GM06990 (cell line): Measurements from ENCODE around the gene HSD3B1.
A peak's percentile ranks its signal among the peaks of the same experiment; 100 is the strongest.
"Not testable (repeated sequence)": the region's sequence is repeated elsewhere in the genome, so short reads cannot be mapped to it uniquely, and the experiment has no call there.

Source experiments
- DNase-seq: peaks from one replicate; pipeline ENCODE4 v3.0.0-alpha.2; 2011; ENCODE audit not compliant: insufficient read length; ENCODE audit errors: extremely low read depth
- H3K27me3 ChIP-seq: replicated peaks from 2 replicates; pipeline ENCODE4 v1.6.0; 2011; ENCODE audit warnings: low read length; ENCODE audit not compliant: control insufficient read depth, insufficient read depth
- H3K36me3 ChIP-seq: 2 replicates; pipeline ENCODE4 v1.5.1; 2011; ENCODE audit warnings: low read length; ENCODE audit not compliant: control insufficient read depth, insufficient read depth
- H3K4me3 ChIP-seq: replicated peaks from 2 replicates; pipeline ENCODE4 v1.5.1; 2011; ENCODE audit warnings: low read depth, mild to moderate bottlenecking, control low read depth, low read length
- TF ChIP-seq, protein P1 (sequence below): IDR thresholded peaks from 2 replicates; pipeline ENCODE4 v1.5.1; 2011; ENCODE audit warnings: low read length, control low read depth, mild to moderate bottlenecking, inconsistent platforms; ENCODE audit not compliant: insufficient read depth, poor library complexity, severe bottlenecking

HSD3B1 gene

DNA sequence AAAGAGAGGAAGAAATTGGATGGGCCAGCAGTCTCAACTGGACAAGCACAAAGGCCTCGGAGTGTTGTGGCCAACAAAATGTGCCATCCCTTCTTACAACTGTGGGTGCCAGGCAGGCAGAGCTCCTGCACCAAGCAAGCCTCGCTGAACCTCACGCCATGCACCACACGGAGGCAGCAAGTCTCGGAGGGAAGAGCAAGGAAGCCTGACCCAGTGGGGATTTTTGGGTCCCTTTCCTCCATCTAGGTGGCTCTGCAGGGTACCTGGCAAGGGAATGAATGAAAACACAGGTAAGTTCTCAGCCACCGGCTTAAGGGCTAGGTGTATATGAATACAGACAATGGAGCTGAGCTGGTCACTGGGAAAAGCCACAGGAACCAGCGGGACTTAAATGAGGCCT is 40.8 kb downstream of the HSD3B1 start:
- Histone ChIP-seq H3K4me3 (no peak overlapping the region), H3K27me3 (peaks cover 2% of the 10 kb centered on the region), H3K36me3 (no peaks in the 10 kb centered on the region)
- TF ChIP-seq, protein P1, sequence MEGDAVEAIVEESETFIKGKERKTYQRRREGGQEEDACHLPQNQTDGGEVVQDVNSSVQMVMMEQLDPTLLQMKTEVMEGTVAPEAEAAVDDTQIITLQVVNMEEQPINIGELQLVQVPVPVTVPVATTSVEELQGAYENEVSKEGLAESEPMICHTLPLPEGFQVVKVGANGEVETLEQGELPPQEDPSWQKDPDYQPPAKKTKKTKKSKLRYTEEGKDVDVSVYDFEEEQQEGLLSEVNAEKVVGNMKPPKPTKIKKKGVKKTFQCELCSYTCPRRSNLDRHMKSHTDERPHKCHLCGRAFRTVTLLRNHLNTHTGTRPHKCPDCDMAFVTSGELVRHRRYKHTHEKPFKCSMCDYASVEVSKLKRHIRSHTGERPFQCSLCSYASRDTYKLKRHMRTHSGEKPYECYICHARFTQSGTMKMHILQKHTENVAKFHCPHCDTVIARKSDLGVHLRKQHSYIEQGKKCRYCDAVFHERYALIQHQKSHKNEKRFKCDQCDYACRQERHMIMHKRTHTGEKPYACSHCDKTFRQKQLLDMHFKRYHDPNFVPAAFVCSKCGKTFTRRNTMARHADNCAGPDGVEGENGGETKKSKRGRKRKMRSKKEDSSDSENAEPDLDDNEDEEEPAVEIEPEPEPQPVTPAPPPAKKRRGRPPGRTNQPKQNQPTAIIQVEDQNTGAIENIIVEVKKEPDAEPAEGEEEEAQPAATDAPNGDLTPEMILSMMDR = no peak
- no peak for DNase-seq

DNA sequence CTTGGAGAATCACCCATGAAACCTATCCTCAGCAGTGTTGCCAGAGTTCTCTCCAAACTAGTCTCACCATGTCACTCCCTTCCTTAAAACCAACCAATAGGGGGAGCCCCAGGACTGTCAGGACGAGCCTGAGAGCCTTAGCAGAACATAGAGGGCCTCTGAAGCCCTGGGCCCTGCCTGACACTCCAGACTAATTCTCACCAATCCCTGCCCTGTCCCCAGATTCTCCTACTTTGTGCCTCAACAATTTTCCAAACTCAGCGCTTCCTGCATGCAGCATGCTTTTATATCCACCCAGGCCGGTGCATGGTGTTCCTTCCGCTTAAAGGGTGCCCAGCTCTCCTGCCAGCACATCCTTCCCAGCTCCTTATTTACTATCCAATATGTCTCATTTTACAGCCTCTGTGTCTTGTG is 42.7 kb downstream of the HSD3B1 start:
- DNase-seq = no peak
- no peaks in the 10 kb centered on the region for H3K36me3 ChIP-seq
- TF ChIP-seq, protein P1 = peak; percentile 78
- H3K27me3 ChIP-seq = peaks cover 2% of the 10 kb centered on the region
- H3K4me3 ChIP-seq = no peak overlapping the region

DNA sequence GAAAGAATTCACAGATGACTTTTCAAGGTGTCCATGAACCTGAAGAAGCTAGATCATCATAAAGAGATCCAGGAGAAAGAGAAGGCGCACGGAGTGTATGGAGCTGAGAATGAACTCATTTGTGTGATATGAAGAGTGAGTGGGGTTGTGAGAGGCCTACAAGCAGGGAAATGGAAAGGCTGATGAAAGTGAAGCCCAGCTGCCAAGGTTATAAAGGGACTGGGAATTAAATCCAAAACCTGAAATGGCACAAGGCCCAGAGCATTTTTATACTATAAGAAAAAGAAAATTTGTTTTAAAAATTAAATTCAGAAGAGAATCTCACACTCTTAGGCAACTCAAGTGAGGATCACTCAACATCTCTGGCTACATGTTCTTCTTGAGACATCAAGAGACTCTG is 43.4 kb downstream of the HSD3B1 start:
- H3K27me3 ChIP-seq = peaks cover 2% of the 10 kb centered on the region
- TF ChIP-seq, protein P1 = no peak
- H3K36me3 ChIP-seq = no peaks in the 10 kb centered on the region
- no peak overlapping the region for H3K4me3 ChIP-seq
- no peak for DNase-seq

DNA sequence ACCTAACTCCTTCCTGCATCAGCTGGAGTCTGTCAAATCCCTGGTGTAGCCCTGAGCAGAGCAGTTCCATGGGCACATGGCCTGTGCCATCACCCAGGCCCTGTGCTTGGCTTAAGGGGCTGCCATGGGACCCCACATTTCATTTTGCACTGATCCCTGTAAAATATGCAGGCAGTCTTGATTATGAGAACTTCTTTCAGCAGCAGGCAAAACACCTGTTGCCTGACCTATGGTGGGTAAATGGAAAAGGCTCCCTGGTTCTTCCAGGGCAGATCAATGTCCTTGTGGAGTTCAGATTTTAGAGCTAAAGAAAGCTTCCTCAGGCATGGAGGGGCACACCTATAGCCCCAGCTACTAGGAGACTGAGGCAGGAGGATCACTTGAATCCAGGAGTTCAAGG is 44.2 kb downstream of the HSD3B1 start:
- TF ChIP-seq, protein P1 = no peak
- DNase-seq = no peak
- H3K4me3 ChIP-seq = no peak overlapping the region
- H3K36me3 ChIP-seq = no peaks in the 10 kb centered on the region
- H3K27me3 ChIP-seq = peaks cover 2% of the 10 kb centered on the region

DNA sequence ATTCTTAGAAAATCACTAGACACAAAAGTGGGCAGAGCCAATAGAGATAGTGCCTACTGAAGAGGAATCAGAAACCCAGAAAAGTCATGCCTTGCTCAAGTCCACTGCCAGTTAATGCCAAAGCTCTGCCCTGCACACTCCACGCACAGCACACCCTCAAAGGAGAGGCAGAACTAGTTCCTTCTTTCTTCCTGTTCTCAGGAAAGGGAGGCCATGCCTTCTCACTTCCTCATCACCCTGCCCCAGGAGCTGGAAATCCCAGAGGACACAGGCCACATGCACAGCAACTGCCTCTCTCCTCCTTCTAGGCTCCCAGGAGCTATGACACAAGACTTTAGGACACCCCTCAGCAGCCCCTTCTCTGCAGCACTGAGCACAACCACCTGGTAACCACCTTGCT is 45.6 kb downstream of the HSD3B1 start:
- H3K36me3 ChIP-seq, H3K4me3 ChIP-seq, DNase-seq, H3K27me3 ChIP-seq: not testable (repeated sequence)

DNA sequence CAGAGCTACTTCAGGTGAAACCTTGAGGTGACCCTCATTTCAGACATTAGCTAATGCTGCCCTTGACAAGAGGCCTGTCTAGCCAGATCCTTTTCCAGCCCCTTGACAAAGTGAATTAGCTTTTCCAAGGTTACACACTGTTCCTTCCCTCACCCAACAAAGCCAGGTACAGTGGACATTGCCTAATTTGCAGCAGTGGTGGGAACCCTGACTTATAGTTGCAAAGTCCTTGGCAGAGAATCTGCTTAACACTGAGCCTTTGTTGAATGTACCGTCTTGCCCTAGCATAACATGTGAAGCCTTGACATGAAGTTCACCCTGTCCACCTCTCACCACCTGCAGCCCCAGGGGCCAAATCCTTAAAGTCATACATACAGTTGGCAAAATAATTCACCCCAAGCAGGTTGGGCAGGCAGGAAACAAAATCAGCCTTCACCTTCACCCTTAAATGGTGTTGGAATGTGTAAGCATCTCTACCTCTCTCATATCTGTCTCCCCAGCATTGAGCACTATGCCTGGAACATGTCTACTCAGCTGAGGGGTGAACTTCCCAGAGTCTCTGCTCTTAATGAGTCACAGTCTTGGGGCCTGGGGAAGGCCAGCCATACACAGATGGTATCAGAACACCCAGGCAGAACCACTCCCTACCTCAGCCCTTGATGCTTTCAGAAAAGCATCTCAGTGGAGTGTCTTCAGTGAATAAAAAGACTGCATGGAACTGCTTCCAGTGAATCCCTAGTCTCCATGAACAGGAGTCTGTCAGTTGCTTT is 46.5 kb downstream of the HSD3B1 start:
- DNase-seq, H3K36me3 ChIP-seq, H3K27me3 ChIP-seq, H3K4me3 ChIP-seq: not testable (repeated sequence)

DNA sequence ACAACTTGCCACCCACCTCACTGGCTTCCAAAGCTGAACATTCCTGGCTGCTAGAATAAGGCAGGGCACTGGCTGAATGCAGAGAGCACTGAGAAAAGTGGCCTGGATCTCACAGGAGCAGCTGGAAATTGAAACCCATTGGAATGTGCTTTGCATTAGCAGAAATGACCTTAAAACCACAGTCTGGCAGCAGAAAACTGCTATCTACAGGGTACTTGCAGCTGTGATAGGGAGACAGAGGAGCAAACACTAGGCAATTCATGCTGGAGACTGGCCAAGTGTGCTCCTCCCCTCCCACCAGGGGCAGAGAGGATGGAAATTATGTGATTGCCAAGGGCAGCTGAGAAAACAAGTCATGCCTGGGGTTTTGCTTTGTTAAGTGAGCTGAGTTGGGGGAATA is 47.2 kb downstream of the HSD3B1 start:
- no peak for DNase-seq
- Histone ChIP-seq H3K4me3 (no peak overlapping the region), H3K36me3 (no peaks in the 10 kb centered on the region), H3K27me3 (no peaks in the 10 kb centered on the region)
- TF ChIP-seq, protein P1 = no peak
